HCT116 (cell line): ENCODE results near the gene PPP6R3. TPM values are rescaled to one million over a fixed set of nuclear protein-coding genes. Genes with fewer than 3 reads are reported as not detected.

Source experiments
- ATAC-seq: fragments of 200-7000 bp; cut with Tn5 transposase; 2 replicates; pipeline ENCODE4 v1.9.1; 2020; ENCODE audit warnings: mild to moderate bottlenecking, moderate library complexity
- BruUV-seq: library from RNA; stranded (reverse); fragments of 400-500 nt; replicated peaks from 2 replicates; lab custom pipeline; 2021; lab: Mats Ljungman, UMichigan
- CTCF ChIA-PET: fragments of 300-600 bp; sonication (Branson Sonifier 250); formaldehyde crosslinking; loops from one replicate; lab custom pipeline; 2021; ENCODE audit warnings: antibody characterized with exemption; lab: Charles Lee
- POLR2A ChIA-PET: fragments of 300-600, 350-600 bp; sonication (Branson Sonifier 250); formaldehyde crosslinking; loops from one replicate; lab custom pipeline; 2021; ENCODE audit warnings: antibody characterized with exemption; lab: Charles Lee
- RAD21 ChIA-PET, 2 experiments: fragments of 300-600 bp; sonication (Branson Sonifier 250); formaldehyde crosslinking; loops; one replicate each; lab custom pipeline; 2023; ENCODE audit warnings: low total read pairs in 2 of 2; ENCODE audit not compliant: uncharacterized antibody in 2 of 2, unreplicated experiment in 2 of 2, low non-redundant PET in 1 of 2; lab: Charles Lee
- DNase-seq: peaks from one replicate; pipeline ENCODE4 v3.0.0-alpha.2; 2010; ENCODE audit warnings: low read depth, low spot score
- H2AFZ ChIP-seq: fragments of 200-600 bp; shearing (Covaris generic), sonication (generic); 2 replicates; pipeline ENCODE4 v1.6.1; 2017; ENCODE audit warnings: low read depth, mixed run types, mixed read lengths, antibody characterized with exemption, low read length; ENCODE audit not compliant: poor library complexity, severe bottlenecking
- H3K27ac ChIP-seq: 2 replicates; pipeline ENCODE4 v1.5.1; 2012; ENCODE audit warnings: low read depth, low read length
- H3K27me3 ChIP-seq: fragments of 200-600 bp; sonication (generic); 2 replicates; pipeline ENCODE4 v1.6.1; 2016; ENCODE audit warnings: mixed run types, low read length, mixed read lengths; ENCODE audit not compliant: insufficient read depth
- H3K36me3 ChIP-seq, 2 experiments: fragments of 200-500 bp in 1 of 2; fragments of 200-600 bp in 1 of 2; sonication (Bioruptor generic) in 1 of 2; sonication (generic) in 1 of 2; 2 replicates each; pipeline versions ENCODE4 v1.5.1 to v1.6.1; 2014 to 2016; ENCODE audit warnings: low read length in 2 of 2, inconsistent platforms in 1 of 2, mixed read lengths in 1 of 2, mixed run types in 1 of 2; ENCODE audit not compliant: insufficient read depth in 2 of 2, control insufficient read depth in 1 of 2
- H3K4me1 ChIP-seq, 2 experiments: fragments of 200-600 bp in 1 of 2; sonication (generic) in 1 of 2; 2 replicates each; pipeline versions ENCODE4 v1.5.1 to v1.6.1; 2012 to 2017; ENCODE audit warnings: low read length in 2 of 2, inconsistent platforms in 1 of 2, mild to moderate bottlenecking in 1 of 2, mixed read lengths in 1 of 2, mixed run types in 1 of 2, moderate library complexity in 1 of 2; ENCODE audit not compliant: insufficient read depth in 2 of 2, control insufficient read depth in 1 of 2
- H3K4me2 ChIP-seq: fragments of 200-600 bp; sonication (generic); 2 replicates; pipeline ENCODE4 v1.6.1; 2017; ENCODE audit warnings: mixed run types, low read length, mixed read lengths
- H3K4me3 ChIP-seq, 2 experiments: fragments of 200-600 bp in 1 of 2; sonication (generic) in 1 of 2; replicated peaks in 1 of 2; 2 replicates each; pipeline ENCODE4 v1.5.1; 2011 to 2016; ENCODE audit warnings: low read length in 2 of 2, control low read depth in 1 of 2, low read depth in 1 of 2, mild to moderate bottlenecking in 1 of 2, mixed read lengths in 1 of 2, mixed run types in 1 of 2
- H3K79me2 ChIP-seq: fragments of 200-600 bp; sonication (generic); 2 replicates; pipeline ENCODE4 v1.6.1; 2017; ENCODE audit warnings: mild to moderate bottlenecking, mixed run types, low read length, moderate library complexity, mixed read lengths; ENCODE audit not compliant: insufficient read depth
- H3K9ac ChIP-seq: fragments of 200-600 bp; sonication (generic); 2 replicates; pipeline ENCODE4 v1.6.1; 2016; ENCODE audit warnings: low read length, mixed read lengths
- H3K9me2 ChIP-seq: fragments of 200-600 bp; sonication (generic), shearing (Covaris generic); 2 replicates; pipeline ENCODE4 v1.6.1; 2017; ENCODE audit warnings: mixed run types, mild to moderate bottlenecking, moderate library complexity; ENCODE audit not compliant: insufficient read depth
- H3K9me3 ChIP-seq, 2 experiments: fragments of 200-500 bp in 1 of 2; fragments of 200-600 bp in 1 of 2; sonication (Bioruptor generic) in 1 of 2; sonication (generic) in 1 of 2; 2 replicates each; pipeline ENCODE4 v1.6.1; 2014 to 2017; ENCODE audit warnings: low read length in 2 of 2, mixed read lengths in 2 of 2, inconsistent platforms in 1 of 2, low read depth in 1 of 2, mild to moderate bottlenecking in 1 of 2, mixed run types in 1 of 2, moderate library complexity in 1 of 2; ENCODE audit not compliant: control insufficient read depth in 1 of 2, insufficient read depth in 1 of 2
- H4K20me1 ChIP-seq: fragments of 200-600 bp; sonication (generic), shearing (Covaris generic); 2 replicates; pipeline ENCODE4 v1.6.1; 2017; ENCODE audit warnings: mixed run types, mild to moderate bottlenecking, moderate library complexity; ENCODE audit not compliant: insufficient read depth
- ATF3 ChIP-seq: IDR thresholded peaks from 2 replicates; pipeline ENCODE4 v1.6.1; 2012
- CBX3 ChIP-seq: IDR thresholded peaks from 2 replicates; pipeline ENCODE4 v1.6.1; 2012; ENCODE audit warnings: low read depth
- CEBPB ChIP-seq: IDR thresholded peaks from 2 replicates; pipeline ENCODE4 v1.6.1; 2012; ENCODE audit warnings: low read depth
- EGR1 ChIP-seq: IDR thresholded peaks from 2 replicates; pipeline ENCODE4 v1.6.1; 2012; ENCODE audit warnings: low read depth
- ELF1 ChIP-seq: IDR thresholded peaks from 2 replicates; pipeline ENCODE4 v1.6.1; 2012; ENCODE audit warnings: low read depth, borderline replicate concordance
- EZH2 ChIP-seq: fragments of 200-600 bp; sonication (generic); IDR thresholded peaks from 2 replicates; pipeline ENCODE4 v1.6.1; 2017; ENCODE audit warnings: antibody characterized with exemption, mixed run types
- EZH2phosphoT487 ChIP-seq: fragments of 200-600 bp; IDR thresholded peaks from 2 replicates; pipeline ENCODE4 v1.6.1; 2018; ENCODE audit warnings: antibody characterized with exemption, borderline replicate concordance
- JUND ChIP-seq: IDR thresholded peaks from 2 replicates; pipeline ENCODE4 v1.6.1; 2012
- POLR2AphosphoS5 ChIP-seq: IDR thresholded peaks from 2 replicates; pipeline ENCODE4 v1.6.1; 2011; ENCODE audit warnings: mild to moderate bottlenecking, low read depth, low read length, moderate library complexity
- SIN3A ChIP-seq: IDR thresholded peaks from 2 replicates; pipeline ENCODE4 v1.6.1; 2012; ENCODE audit warnings: low read depth
- SP1 ChIP-seq: IDR thresholded peaks from 2 replicates; pipeline ENCODE4 v1.6.1; 2012; ENCODE audit warnings: low read depth
- ZFX ChIP-seq: fragments of 450-650 bp; IDR thresholded peaks from 2 replicates; pipeline ENCODE4 v1.6.1; 2017
- intact Hi-C: fragments of 100-400 bp; cut with micrococcal nuclease; formaldehyde crosslinking; loops from 2 replicates; pipeline ENCODE4 v1.10.0; 2022
- total RNA-seq: library from RNA; stranded (reverse); gene quantifications from one replicate; pipeline ENCODE4 v1.2.1, GENCODE V29; 2021; ENCODE audit not compliant: unreplicated experiment
- TF ChIP-seq, protein P1 (sequence below), 3 experiments: fragments of 200-600 bp in 1 of 3; sonication (generic) in 1 of 3; IDR thresholded peaks in 2 of 3; conservative IDR thresholded peaks in 1 of 3; 2 replicates each; pipeline ENCODE4 v1.5.1; 2012 to 2017; ENCODE audit warnings: low read depth in 2 of 3, low read length in 2 of 3, antibody characterized with exemption in 1 of 3, borderline replicate concordance in 1 of 3, control low read depth in 1 of 3, mild to moderate bottlenecking in 1 of 3, mixed read lengths in 1 of 3, mixed run types in 1 of 3, moderate library complexity in 1 of 3; ENCODE audit not compliant: insufficient read depth in 1 of 3
- TF ChIP-seq, protein P2 (sequence below): IDR thresholded peaks from 2 replicates; pipeline ENCODE4 v1.6.1; 2011; ENCODE audit warnings: mild to moderate bottlenecking, low read length, moderate library complexity; ENCODE audit not compliant: insufficient replicate concordance; ENCODE audit errors: extremely low read depth

Gene PPP6R3
- total RNA-seq, 1 experiment from 2014 or later, result 113 TPM

- intact Hi-C loops, result no loop called here
- H3K4me3 ChIP-seq, result no peak overlapping the region
- ATAC-seq, result no peak
- no peaks in the 10 kb centered on the region for H3K9me2 ChIP-seq
- ChIA-PET CTCF (no interaction called here), RAD21 (no interaction called here), POLR2A (no interaction called here)
- H3K27ac ChIP-seq, result no peak overlapping the region
- H3K9ac ChIP-seq, result no peak overlapping the region
- H2AFZ ChIP-seq, result no peak overlapping the region
- no TSS peak for BruUV-seq
- no peak for DNase-seq
- H3K79me2 ChIP-seq, result peaks cover 16% of the 10 kb centered on the region; the same call in 1 of the 2 replicates
- H4K20me1 ChIP-seq, result no peaks in the 10 kb centered on the region
- no peak overlapping the region for H3K4me2 ChIP-seq
- H3K36me3 ChIP-seq, result peaks cover 51 to 58% of the 10 kb centered on the region in 2 experiments; a peak in 3 of 4 replicates
- H3K4me1 ChIP-seq, result no peaks in the 10 kb centered on the region
- H3K9me3 ChIP-seq, result no peaks in the 10 kb centered on the region
- H3K27me3 ChIP-seq, result no peaks in the 10 kb centered on the region
- no peak for TF ChIP-seq CBX3
Observed at GRCh38 chr11:68596231-68596630, 135.7 kb downstream of the PPP6R3 start.

DNA sequence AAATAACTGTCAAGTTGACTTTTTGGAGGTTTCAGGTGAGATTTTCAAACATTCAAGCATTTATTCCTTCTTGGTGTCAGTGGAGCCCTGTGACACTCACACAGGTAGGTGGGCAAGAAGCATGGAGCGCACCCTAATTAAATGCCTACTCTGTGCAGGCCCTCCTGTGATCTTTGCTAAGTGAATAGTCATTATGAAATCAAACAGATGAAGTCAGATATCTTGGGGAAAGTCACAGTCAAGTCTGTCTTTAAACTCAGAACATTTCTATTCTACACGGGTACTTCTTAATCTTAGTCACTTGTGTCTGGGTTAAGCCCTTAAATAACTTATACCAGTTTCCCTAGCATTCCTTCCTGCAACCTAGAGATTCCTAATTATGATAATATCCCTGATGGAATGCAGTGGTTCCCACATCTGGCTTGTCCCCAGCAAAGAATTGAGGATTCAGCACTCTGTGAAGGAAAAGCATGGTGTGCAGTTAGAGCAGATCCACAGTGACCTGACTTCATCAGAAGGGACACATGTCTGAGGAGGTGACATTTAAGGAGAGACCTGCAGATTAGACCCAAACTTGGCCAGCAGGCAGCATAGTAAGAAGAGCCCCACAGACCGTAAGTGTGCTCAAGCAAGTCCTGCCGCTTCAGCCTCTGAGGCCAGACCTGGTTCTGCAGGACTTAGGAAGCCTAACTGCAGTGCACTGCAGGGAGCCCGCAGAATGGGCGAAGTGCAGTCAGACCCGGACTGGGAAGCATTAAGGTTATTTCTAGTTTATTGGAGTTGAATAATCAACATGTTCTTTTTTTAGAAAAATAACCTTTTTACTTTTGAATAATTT lies 138.5 kb downstream of the PPP6R3 start:
- Histone ChIP-seq H2AFZ (no peak overlapping the region), H3K36me3 (peaks cover 61% of the 10 kb centered on the region in 2 experiments; a peak in 3 of 4 replicates), H3K9me3 (no peaks in the 10 kb centered on the region), H3K27me3 (no peaks in the 10 kb centered on the region), H4K20me1 (no peaks in the 10 kb centered on the region), H3K4me2 (no peak overlapping the region), H3K4me1 (no peaks in the 10 kb centered on the region), H3K27ac (no peak overlapping the region), H3K4me3 (no peak overlapping the region), H3K9me2 (no peaks in the 10 kb centered on the region), H3K79me2 (peaks cover 16% of the 10 kb centered on the region; the same call in 1 of the 2 replicates), H3K9ac (no peak overlapping the region)
- intact Hi-C loops, result no loop called here
- CTCF ChIA-PET, result interaction anchor here (1.7 kb wide), 1 partner anchor 15 kb away, joined by 3 read pairs; no protein-coding TSS in a partner anchor
- no peak for TF ChIP-seq EGR1
- TF ChIP-seq POLR2AphosphoS5, result no peak
- TF ChIP-seq CEBPB, result no peak
- no peak for TF ChIP-seq EZH2
- TF ChIP-seq SP1, result no peak
- no peak for TF ChIP-seq ZFX
- TF ChIP-seq ELF1, result no peak
- no peak for TF ChIP-seq ATF3
- TF ChIP-seq SIN3A, result no peak
- TF ChIP-seq, protein P1, sequence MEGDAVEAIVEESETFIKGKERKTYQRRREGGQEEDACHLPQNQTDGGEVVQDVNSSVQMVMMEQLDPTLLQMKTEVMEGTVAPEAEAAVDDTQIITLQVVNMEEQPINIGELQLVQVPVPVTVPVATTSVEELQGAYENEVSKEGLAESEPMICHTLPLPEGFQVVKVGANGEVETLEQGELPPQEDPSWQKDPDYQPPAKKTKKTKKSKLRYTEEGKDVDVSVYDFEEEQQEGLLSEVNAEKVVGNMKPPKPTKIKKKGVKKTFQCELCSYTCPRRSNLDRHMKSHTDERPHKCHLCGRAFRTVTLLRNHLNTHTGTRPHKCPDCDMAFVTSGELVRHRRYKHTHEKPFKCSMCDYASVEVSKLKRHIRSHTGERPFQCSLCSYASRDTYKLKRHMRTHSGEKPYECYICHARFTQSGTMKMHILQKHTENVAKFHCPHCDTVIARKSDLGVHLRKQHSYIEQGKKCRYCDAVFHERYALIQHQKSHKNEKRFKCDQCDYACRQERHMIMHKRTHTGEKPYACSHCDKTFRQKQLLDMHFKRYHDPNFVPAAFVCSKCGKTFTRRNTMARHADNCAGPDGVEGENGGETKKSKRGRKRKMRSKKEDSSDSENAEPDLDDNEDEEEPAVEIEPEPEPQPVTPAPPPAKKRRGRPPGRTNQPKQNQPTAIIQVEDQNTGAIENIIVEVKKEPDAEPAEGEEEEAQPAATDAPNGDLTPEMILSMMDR (IDR thresholded peaks at IDR 0.05 in 2 of 3, conservative IDR thresholded peaks at IDR 0.05 in 1 of 3; ENCODE audit: borderline replicate concordance in 1 of 3, insufficient read depth in 1 of 3, low read depth in 2 of 3, low read length in 2 of 3), result no peak
- TF ChIP-seq JUND, result no peak
- TF ChIP-seq EZH2phosphoT487, result no peak
- TF ChIP-seq, protein P2, sequence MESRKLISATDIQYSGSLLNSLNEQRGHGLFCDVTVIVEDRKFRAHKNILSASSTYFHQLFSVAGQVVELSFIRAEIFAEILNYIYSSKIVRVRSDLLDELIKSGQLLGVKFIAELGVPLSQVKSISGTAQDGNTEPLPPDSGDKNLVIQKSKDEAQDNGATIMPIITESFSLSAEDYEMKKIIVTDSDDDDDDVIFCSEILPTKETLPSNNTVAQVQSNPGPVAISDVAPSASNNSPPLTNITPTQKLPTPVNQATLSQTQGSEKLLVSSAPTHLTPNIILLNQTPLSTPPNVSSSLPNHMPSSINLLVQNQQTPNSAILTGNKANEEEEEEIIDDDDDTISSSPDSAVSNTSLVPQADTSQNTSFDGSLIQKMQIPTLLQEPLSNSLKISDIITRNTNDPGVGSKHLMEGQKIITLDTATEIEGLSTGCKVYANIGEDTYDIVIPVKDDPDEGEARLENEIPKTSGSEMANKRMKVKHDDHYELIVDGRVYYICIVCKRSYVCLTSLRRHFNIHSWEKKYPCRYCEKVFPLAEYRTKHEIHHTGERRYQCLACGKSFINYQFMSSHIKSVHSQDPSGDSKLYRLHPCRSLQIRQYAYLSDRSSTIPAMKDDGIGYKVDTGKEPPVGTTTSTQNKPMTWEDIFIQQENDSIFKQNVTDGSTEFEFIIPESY, result no peak
- no peak for ATAC-seq
- POLR2A ChIA-PET, result no interaction called here
- DNase-seq, result no peak
- BruUV-seq, result no TSS peak
- RAD21 ChIA-PET, result no interaction called here
